Measurements from ENCODE around the gene LMCD1.

The LMCD1 gene

DNA sequence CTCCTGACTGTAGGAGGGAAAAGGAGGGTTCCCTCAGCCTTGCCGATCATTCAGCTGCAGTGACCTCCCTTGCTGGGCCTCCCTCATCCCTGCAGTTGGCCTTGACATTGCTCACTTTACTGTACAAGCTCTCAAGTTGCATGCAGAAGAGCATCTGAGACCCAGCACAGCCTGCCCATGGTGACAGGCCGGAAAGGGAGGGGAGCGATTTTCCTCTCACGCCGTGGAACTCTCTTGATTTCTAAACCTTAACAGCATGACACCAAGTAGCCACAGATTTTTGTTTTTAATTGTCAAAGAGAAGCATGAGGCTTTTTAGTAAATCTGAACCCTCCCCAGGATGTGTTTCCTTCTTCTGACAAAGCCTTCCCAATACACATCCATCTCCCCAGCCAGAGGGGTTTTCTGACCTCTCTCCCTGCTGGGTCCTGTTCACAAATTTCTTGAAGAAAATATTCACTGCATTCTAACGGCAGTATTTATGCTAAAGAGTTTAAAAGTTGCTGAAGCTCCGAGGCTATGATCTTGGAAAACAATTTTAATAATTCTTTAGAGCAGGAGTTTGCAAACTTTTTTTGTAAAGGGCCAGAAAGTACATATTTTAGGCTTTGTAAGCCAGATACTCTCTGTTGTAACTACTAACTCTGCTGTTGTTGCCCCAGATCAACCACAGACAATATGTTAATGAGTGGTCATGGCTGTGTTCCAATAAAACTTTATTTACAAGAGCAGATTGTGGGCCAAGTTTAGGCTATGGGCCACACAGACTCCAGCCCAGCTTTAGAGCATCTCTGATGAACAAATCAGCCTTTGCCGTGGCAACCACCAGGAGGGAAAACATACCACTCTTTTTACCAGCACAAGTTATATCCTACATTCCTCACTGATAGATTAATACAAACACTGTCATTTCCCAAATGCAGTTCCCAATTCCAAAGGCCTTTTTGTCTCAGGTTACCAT, 34.8 kb downstream of the LMCD1 start:
- DNase-seq (ENCODE audit: low read depth), result no peak

DNA sequence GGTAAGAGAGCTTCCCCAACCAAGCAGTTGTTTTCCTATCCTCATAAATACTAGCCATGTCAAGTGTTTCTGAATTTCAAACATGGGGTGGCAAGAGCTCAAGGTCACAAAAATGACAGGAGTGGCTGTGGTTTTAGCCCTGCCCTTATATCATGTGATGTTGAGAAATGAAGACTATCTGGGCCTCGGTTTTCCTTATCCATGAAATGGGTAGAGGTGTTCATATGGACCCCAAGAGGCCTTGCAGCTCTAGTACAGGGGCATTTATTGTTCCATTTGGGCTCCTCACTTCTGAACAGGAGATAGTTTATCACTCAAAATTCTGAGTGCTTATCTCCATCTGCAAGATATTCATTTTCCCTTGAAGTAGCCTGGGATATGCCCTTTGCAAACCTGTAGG, 35.8 kb downstream of the LMCD1 start:
- no peak for DNase-seq (ENCODE audit: low read depth)

DNA sequence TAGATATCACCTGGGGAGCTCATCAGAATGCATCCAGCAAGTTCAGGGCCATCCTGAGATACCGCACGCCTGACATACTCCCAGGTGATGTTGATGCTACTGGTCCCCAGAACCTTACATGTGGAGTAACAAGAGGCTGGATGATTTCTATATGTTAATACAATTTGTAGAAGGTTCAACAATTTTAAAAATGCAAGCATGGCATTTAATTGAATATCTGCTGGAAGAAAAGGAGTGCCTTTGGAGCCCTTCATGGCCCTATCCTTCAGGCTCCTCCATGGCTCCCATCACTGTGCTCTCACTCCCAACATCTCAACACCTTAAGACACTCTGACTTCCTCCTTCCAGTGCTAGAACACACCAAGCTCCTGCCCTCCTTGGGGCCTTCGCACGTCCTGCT, 36.6 kb downstream of the LMCD1 start:
- no peak for DNase-seq (ENCODE audit: low read depth)

DNA sequence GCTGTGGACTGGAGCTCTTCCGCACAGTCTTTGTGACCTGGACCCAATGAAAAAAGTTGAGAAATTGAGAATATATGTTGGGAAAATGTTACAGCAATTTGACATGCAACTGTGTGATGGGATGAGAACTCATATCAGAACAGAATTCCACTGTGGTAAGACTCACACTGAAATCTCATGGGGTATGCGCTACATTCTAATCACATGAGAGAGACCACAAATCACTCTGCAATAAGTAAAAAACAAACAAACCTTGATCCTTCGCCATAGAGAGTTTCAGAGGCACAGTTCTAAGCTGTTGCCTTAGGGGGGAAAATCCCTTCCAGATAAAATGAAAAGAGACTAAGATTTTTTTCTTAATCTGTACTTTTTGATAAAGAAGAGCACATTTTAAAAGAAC, 37.3 kb downstream of the LMCD1 start:
- no peak for DNase-seq (ENCODE audit: low read depth)

DNA sequence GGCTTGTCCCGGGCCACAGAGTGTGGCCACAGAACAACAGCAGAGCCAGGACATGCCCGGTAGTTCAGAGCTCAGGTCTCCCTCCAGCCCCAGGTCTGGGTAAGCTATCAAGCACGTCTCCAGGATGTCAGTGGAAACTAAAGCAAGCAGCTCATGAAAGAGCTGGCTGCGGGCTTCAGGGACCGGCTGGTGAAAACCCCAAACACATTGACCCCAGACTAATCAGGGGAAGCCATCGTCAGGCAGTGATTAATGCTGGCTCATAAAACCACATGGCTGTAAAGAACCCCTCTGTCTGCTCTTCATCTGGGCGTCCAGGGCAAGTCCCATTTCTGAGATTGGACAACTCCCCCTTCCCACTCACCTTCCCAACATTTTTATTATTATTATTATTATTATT, 37.8 kb downstream of the LMCD1 start:
- no peak for DNase-seq (ENCODE audit: low read depth)

DNA sequence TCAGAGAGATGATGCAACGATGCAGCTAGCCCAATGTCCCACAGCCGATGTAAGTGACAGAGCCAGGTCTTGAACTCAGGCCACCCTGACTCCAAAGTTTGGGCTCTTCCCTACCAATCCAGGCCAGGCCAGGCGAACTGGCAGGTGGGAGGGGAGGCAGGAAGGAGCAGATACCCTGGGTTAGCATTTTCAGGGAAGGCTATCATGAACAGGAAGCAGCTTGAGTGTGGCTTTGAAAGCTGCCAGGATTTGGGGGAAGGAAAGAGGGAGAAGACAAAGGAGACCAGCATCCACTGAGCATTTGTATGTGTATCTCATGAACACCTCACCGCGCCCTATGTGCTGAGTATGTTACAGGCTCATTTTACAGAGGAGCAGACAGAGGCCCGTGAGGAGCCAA, 38.8 kb downstream of the LMCD1 start:
- no peak for DNase-seq (ENCODE audit: low read depth)

DNA sequence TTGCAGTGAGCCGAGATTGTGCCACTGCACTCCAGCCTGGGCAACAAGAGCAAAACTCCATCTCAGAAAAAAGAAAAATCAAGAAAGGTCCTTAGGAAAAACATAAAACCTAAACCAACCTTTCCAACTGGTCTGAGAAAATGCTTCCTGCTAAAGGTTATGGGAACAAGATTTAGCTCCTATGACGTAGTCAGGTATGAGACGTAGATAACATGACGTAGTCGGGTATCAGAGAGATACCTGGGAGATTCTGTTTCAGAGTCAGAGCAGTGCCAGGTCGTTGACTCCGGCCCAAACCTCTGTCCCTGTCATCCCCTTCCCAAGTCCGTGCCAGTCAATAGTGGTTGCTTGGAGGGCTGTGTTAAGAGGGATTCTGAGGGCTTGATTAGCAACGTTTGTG, 39.9 kb downstream of the LMCD1 start:
- DNase-seq (ENCODE audit: low read depth), result no peak

DNA sequence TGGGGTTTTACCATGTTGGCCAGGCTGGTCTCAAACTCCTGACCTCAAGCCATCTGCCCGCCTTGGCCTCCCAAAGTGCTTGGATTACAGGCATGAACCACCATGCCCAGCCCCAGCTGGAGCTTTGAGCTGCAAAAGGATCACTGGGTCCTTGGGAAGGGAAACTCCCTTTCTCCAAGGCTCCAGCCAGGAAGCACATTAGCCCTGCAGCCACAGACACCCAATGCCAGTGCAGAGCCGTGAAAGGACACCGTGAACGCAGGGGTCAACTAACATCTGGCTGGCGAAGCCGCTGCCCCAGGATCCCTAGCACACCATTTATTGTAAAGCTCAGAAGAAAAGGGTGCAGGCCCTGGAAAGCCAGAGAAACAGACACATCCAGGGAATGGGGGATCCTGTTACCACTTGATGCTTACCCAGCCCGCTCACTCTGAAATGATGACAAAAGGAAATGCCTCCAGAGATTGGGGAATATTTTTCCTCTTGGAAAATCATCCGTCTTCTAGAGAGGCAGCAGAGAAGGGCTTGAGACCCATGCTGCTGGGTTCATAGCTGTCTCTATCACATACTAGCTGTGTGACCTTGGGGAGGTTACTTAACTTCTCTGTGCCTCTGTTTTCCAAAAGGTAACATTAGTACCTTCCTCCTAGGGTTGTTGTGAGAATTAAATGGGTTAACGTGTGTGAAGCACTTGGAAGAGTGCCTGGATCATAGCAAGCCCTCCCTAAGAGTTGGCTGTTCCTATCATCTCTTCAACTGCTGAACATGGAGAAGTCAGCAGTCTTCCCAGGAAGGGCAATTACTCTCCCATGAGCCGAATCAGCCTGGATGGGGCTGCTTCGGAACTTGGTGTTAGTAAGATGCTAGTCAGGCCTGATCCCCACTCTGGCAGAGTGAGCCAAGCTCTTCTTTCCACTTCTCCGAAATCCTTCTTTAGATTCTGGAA, 40.8 kb downstream of the LMCD1 start:
- DNase-seq (ENCODE audit: low read depth), result no peak

DNA sequence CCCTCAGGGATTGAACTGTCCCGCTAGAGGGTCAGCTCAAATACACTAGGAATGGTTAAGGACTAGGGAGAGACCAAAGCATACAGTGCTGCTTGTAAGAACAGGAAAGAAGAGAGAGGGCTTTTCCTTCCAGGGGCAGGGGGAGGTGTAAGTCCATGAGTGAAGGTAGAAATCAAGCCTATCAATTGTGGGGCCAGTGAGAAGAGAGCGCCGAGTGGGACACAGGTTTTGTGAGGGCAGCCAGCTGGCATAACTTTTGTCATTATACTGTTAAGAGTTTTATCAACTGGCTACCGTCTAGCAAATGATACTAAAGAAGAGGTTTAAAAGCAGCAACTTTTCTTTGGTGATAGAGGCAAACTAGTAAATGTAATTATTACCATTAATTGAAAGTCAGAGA, 45.0 kb downstream of the LMCD1 start:
- DNase-seq (ENCODE audit: low read depth), result no peak

DNA sequence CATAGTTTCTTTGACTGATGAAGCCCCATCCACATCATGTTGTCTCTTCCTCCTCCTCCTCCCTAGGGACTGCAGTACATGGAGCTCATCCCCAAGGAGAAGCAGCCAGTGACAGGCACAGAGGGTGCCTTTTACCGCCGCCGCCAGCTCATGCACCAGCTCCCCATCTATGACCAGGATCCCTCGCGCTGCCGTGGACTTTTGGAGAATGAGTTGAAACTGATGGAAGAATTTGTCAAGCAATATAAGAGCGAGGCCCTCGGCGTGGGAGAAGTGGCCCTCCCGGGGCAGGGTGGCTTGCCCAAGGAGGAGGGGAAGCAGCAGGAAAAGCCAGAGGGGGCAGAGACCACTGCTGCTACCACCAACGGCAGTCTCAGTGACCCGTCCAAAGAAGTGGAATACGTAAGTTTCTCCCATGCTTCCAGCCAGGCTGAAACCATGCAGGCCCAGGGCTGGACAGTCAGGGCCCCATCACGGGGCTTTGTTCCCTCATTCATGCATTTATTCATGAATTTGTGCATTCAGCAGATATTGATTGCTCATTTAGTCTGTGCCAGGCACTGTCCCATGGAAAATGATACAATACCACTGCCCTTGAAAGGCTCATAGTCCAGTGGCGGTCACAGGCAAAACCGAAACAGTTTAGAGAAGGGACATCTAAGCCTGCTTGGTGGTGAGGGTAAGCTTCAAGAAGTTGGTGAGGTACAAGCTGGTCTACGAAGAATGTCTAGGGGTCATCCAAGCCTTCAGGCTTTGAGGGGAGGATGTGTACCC, 47.1 kb downstream of the LMCD1 start:
- DNase-seq (ENCODE audit: low read depth), result no peak

DNA sequence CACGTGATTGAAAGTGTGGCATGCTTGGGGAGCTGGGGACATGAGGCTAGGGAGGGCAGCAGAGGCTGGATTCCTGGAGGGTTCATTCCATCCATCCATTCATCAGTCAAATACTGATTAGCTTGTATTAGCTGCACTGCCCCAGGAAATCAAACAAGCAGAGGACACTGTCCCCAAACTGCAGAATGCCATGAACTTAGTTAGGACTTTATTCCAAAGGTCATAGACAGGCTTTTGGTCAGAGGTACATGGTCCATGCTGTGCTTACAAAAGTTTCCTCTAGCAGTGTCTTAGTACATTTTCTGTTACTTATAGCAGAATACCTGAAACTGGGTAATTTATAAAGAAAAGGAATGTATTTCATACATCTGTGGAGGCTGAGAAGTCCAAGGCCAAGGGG, 47.7 kb downstream of the LMCD1 start:
- DNase-seq (ENCODE audit: low read depth), result no peak

DNA sequence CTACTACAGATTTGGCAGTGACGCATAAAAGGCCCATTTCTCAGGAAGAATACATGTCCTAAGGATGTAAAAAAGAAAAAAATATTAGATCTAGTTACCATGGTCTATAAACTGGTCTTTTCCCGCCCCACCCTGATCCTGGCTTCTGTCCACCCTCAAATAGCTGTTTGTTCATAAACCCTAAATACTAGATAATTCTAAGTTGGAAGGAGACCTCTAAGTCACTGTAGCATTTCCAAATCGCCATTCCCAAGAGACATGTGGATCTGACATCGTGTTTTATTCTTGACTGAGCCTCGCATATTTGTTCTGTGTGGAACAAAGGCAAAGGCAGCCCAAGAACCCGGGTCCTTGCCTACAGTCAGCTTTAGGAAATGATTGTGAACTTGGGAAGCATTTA, 49.0 kb downstream of the LMCD1 start:
- no peak for DNase-seq (ENCODE audit: low read depth)

DNA sequence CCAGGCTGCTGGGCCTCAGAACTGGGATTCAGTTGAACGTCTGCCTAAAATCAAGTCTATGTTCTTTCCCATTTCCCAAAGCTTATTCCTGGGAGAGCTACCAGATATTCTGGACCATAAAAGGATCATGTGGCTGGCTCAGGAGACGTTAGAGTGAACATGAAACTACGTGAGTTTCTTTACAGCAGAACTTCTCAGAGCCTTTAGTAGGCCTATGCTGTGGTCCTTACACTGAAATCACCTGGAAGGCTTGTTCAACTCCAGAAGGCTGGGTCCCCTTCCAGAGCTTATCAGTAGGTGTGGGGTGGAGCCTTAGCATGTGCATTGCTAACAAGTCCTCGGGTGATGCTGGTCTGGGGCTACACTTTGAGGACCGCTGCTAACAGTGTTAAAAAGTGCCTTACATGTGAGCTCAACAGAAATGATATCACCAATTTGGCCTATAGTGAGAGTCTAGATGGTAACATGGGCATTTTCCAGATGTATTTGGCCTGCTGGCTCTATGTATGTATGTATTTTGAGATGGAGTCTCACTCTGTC, 50.7 kb downstream of the LMCD1 start:
- no peak for DNase-seq (ENCODE audit: low read depth)

DNA sequence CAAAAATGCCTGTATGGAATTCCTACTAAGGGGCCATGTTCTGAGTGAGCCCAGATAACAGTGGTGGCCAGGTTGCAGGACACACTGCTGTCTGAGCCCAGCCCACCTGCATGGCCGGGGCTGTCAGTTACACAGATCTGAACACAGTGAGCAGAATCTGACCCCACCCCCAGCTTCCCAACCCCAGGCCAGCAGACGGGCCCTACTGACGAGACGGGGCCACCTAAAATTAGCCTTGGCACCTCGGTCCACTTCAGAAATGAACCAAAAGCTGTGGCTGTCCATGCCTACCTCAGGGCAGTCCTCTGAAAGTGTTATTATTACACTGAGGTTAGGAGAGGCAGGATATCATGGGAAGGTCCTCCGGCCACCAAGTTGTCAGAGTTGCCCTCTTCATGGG, 51.8 kb downstream of the LMCD1 start:
- no peak for DNase-seq (ENCODE audit: low read depth)

DNA sequence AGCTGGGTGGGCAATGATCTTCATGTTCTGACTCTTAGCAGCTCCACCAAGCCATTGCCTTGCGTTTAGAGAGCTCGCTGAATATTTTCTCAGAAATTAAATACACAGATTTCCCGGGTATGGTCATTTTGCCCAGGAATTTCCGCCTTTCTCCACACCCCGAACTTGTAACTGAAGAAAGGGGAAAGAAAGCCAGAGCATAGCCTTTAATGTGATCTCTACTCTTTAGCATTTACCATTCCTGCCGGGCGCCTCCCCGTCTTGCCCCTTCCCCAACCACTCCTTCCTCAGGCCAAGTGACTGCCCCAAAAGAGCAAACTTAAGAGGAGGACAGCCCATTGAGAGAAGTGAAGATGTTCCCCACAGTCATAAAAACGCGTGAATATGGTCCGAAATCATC, 53.1 kb downstream of the LMCD1 start:
- no peak for DNase-seq (ENCODE audit: low read depth)

DNA sequence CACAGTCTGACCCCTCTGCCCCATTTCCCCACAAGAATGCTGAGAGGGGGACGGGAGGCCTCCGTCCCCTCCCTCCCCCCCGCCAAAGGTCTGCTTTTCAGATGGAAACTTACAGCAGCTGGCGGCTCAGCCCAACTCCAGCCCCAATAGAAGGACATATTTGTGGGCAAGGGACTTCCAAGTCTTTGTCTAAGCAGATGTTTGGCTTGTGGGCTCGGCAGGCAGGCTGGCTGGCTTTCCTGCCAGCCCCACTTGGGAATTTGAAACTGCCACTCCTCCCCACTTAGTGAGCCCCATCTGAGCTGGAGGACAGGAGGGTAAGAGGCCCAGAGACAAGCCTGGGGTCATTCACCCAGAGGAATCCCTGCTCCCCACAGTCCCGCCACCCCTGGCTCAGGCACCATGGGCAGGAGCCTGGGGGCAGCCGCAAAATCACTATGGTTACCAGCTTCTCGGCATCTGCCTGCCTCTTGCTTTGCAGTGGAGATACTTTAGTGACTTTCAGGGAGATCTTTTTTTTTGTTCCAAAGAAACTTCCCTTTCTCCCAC, 53.6 kb downstream of the LMCD1 start:
- peak; percentile 54 for DNase-seq (ENCODE audit: low read depth)

DNA sequence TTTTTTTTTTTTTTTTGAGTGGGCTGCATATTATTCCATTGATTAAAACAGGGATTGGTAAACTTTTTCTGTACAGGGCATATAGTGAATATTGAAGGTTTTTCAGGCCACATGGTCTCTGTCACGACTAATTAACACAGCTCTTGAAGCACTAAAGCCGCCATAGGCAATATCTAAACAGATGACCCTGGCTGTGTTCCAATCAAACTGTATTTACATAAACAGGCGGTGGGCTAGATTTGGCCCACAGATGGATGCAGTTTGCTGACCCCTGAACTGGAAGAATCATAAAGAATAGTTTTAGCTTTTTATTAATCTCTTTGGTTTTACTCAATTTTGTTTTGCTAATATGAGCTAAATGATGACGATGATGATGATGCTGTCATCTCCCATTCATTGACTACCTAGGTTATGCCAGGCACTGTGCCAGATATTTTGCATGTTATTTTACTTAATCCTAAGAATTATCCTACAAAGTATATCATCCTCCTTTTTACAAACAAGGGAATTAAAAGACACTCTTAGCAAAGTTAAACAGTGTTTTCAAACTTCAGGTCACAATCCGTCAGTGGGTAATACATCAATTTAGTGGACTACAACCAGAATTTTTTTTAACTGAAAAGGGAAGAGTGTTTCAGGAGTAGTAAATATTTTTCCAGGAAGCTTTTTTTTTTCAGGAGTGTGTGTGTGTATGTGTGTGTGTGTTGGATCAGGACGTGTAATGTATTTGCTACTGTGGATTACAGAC, 54.3 kb downstream of the LMCD1 start:
- DNase-seq (ENCODE audit: low read depth), result no peak

DNA sequence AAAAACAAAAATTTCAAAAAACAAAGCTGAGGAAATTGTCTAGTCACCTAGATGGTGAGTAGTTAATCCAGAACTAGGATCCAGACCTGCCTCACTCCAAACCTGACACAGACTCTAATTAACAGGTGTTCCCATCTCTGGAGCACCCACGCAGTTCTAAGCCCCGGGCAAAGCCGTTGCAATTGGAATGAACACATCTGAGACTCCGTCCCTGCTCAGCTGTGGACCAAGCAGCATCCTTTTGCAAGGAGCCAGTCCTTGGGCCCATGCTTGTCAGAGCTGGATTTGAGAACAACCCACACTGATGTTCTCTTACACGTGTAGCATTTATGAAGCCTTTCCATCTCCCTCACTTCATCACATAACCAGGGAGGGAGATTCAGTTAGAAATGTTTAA, 54.8 kb downstream of the LMCD1 start:
- DNase-seq (ENCODE audit: low read depth), result no peak

DNA sequence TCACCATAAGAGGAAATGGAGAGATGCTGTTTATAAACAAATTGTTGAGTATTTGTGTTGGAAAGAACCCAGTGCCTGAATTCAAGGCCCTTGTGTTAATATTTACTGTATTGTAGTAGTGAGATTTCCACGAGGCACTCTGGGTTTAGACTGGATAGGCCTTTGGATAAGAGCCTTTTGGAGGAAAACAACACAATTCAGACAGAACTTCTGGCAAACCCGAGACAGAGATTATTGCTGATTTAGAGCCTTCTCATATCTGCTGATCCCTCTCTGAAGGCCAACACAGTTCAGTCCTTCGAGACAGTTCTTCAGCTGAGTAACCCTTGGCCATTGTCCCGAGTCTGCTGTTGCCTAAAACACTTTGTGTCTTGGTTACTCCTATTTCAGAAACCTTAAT, 55.7 kb downstream of the LMCD1 start:
- DNase-seq (ENCODE audit: low read depth), result peak; percentile 56

DNA sequence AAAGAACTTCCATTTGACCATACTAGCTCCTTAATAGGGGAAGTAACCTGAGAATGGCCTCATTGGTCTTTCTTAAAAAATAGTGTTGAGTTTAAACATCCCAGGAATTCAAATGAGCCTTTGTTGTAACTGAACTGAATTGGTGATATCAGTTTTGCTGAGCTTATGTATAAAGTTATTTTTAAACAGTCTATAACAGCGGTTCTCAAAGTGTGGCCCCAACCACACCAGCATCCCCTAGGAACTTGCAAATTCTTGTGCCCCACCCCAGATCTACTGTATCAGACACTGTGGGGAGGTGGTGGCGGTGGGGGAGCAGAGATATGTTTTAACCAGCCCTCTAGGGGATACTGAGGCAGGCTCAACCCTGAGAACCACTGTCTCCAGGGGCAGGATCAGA, 57.0 kb downstream of the LMCD1 start:
- DNase-seq (ENCODE audit: low read depth), result no peak

DNA sequence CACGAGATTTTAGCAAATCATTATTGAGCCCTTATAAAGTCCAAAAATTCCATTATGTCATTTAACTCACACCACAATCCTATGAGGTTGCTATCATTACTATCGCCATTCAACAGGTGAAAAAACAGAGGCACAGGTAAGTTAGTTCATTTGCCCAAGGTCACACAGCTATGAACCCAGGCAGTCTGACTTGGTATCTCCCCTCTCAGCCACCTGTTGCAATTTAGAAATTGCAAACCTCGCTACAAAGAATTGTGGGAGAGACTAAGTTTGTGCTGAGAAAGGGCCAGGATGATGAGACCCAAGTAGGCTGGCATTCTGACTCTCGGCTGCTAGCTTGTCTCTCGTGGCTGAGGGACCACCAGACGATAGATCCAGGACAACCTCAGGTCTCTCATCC, 57.7 kb downstream of the LMCD1 start:
- DNase-seq (ENCODE audit: low read depth), result no peak
